ENCODE results near the gene MAP4K1.

MAP4K1 gene

DNA sequence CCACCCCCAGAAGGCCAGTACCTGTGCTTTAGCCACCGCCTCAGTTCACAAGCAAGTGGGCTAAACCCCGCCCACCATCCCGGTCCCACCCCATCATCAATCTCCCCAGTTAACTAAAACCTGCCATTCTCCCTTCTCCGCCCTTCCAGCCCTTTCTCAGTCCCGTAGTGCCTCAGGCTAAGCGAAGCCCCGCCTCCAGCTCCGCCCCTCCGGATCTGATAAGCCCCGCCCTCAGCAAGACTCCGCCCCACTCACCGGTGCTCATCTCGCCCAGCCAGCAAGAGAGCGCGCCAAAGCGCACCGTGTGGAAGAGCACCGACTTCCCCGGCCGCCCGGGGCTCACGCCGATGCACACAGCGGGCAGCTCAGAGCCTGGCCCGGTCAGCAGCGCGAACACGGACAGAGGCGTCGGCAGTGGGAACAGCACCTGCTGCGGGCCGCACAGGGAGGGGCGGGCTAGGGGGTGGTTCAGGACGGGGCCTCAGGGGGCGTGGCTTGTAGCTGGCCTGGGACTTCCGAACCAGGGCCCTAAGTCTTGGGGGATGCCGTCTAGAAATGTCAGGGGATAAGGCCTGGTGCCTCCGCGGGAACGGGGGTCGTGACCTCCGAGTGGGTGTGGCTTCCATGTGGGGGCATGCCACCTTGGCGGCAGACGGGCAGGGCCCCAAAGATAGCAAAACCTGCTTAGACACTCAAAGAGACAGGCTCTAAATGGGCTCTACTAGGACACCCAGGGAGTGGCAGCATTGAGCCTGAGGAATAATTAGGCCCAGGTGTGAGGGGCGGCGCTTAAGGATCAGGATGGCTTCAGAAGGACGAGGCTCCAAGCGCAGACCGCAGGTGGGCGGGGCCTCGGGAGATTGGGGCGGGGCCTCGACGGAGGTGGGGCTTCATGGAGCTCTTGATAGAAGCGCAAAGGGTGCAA lies 21.4 kb downstream of the MAP4K1 start:
- Histone ChIP-seq H3K79me2 (ENCODE audit: low read length) (no peaks in the 10 kb centered on the region), H3K27ac (ENCODE audit: low read length) (no peak overlapping the region), H3K27me3 (ENCODE audit: low read depth, low read length) (no peaks in the 10 kb centered on the region), H3K4me3 (ENCODE audit: low read length) (no peak overlapping the region), H2AFZ (ENCODE audit: low read depth, low read length) (no peak overlapping the region), H3K4me1 (ENCODE audit: low read length) (no peaks in the 10 kb centered on the region), H4K20me1 (ENCODE audit: insufficient read depth, low read length) (no peaks in the 10 kb centered on the region), H3K9me3 (ENCODE audit: insufficient read depth, low read length) (no peaks in the 10 kb centered on the region), H3K4me2 (ENCODE audit: low read length) (no peak overlapping the region), H3K36me3 (replicated peaks; ENCODE audit: low read depth, low read length) (peaks cover 45% of the 10 kb centered on the region), H3K9ac (ENCODE audit: low read length) (no peak overlapping the region)
- TF ChIP-seq, protein P1, sequence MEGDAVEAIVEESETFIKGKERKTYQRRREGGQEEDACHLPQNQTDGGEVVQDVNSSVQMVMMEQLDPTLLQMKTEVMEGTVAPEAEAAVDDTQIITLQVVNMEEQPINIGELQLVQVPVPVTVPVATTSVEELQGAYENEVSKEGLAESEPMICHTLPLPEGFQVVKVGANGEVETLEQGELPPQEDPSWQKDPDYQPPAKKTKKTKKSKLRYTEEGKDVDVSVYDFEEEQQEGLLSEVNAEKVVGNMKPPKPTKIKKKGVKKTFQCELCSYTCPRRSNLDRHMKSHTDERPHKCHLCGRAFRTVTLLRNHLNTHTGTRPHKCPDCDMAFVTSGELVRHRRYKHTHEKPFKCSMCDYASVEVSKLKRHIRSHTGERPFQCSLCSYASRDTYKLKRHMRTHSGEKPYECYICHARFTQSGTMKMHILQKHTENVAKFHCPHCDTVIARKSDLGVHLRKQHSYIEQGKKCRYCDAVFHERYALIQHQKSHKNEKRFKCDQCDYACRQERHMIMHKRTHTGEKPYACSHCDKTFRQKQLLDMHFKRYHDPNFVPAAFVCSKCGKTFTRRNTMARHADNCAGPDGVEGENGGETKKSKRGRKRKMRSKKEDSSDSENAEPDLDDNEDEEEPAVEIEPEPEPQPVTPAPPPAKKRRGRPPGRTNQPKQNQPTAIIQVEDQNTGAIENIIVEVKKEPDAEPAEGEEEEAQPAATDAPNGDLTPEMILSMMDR (IDR thresholded peaks at IDR 0.05; ENCODE audit: low read depth, low read length): no peak
- no peak for TF ChIP-seq EZH2phosphoT487 (IDR thresholded peaks at IDR 0.05; ENCODE audit: low read depth)

DNA sequence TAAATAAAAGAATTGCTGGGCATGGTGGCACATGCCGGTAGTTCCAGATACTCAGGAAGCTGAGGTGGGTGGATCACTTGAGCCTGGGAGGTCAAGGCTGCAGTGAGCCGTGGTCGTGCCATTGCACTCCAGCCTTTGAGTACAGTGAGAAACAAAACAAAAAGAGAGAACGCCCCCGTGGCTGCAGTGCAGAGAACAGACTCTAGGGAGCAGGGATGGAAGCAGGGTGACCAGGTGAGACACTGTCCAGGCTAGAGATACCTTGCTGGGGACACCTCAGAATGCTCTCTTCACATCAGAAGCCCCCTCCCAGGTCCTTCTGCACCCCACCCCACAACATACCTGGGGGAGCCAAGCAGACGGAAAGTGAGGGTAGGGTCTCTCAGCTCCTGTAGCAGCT lies 24.8 kb downstream of the MAP4K1 start:
- Histone ChIP-seq H3K79me2 (ENCODE audit: low read length) (no peaks in the 10 kb centered on the region), H3K9ac (ENCODE audit: low read length) (no peak overlapping the region), H3K27me3 (ENCODE audit: low read depth, low read length) (no peaks in the 10 kb centered on the region), H3K4me3 (ENCODE audit: low read length) (no peak overlapping the region), H3K4me2 (ENCODE audit: low read length) (no peak overlapping the region), H3K4me1 (ENCODE audit: low read length) (no peaks in the 10 kb centered on the region), H3K36me3 (replicated peaks; ENCODE audit: low read depth, low read length) (peaks cover 48% of the 10 kb centered on the region), H3K9me3 (ENCODE audit: insufficient read depth, low read length) (no peaks in the 10 kb centered on the region), H2AFZ (ENCODE audit: low read depth, low read length) (no peak overlapping the region), H3K27ac (ENCODE audit: low read length) (no peak overlapping the region), H4K20me1 (ENCODE audit: insufficient read depth, low read length) (no peaks in the 10 kb centered on the region)
- TF ChIP-seq EZH2phosphoT487 (IDR thresholded peaks at IDR 0.05; ENCODE audit: low read depth): no peak
- TF ChIP-seq, protein P1 (IDR thresholded peaks at IDR 0.05; ENCODE audit: low read depth, low read length): no peak

DNA sequence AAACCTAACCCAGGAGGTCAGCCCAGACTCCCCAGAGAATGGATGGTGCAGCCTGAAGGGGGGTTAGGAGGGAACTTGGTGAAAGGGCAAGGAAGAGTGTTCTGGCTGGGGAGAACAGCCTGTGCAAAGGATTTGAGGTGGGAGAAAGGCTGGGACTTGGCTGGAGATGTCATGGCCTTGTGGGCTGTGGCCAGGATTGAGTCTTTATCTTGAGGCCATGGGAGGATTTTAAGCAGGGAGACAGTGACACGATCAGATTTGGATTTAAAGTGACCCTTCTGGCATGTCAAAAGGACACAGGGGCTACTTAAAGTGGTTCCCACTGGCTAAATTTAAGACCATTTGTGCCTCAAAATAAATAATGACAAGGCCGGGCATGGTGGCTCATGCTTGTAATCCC lies 29.7 kb downstream of the MAP4K1 start:
- H3K4me2 ChIP-seq (ENCODE audit: low read length): no peak overlapping the region
- no peak overlapping the region for H3K9ac ChIP-seq (ENCODE audit: low read length)
- H4K20me1 ChIP-seq (ENCODE audit: insufficient read depth, low read length): peaks cover 5% of the 10 kb centered on the region; the same call in 1 of the 2 replicates
- H3K9me3 ChIP-seq (ENCODE audit: insufficient read depth, low read length): no peaks in the 10 kb centered on the region
- H3K27ac ChIP-seq (ENCODE audit: low read length): no peak overlapping the region
- peaks cover 18% of the 10 kb centered on the region for H3K4me1 ChIP-seq (ENCODE audit: low read length)
- H3K79me2 ChIP-seq (ENCODE audit: low read length): no peaks in the 10 kb centered on the region
- H3K27me3 ChIP-seq (ENCODE audit: low read depth, low read length): no peaks in the 10 kb centered on the region
- H2AFZ ChIP-seq (ENCODE audit: low read depth, low read length): no peak overlapping the region
- H3K4me3 ChIP-seq (ENCODE audit: low read length): no peak overlapping the region
- TF ChIP-seq, protein P1 (IDR thresholded peaks at IDR 0.05; ENCODE audit: low read depth, low read length): no peak
- TF ChIP-seq EZH2phosphoT487 (IDR thresholded peaks at IDR 0.05; ENCODE audit: low read depth): no peak
- H3K36me3 ChIP-seq (replicated peaks; ENCODE audit: low read depth, low read length): peaks cover 26% of the 10 kb centered on the region

DNA sequence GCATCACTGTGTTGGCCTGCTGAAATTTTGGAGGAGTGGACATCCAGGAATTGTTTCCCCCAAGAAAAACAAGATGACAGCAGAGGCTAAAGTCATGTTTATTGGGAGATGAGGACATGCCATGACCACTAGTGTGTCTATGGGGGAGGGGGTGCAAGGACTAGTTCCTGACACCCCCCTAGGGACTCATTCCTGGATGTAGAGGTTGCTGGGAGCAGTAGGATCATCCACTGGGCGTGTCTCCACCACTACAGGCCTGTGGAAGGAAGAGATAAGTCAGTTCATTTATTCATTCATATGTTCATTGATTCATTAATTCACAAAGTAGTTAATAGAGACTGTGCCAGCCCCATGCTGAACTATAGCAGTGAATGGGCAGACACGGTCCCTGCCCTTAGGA lies 30.2 kb downstream of the MAP4K1 start:
- Histone ChIP-seq H3K27ac (ENCODE audit: low read length) (no peak overlapping the region), H3K4me1 (ENCODE audit: low read length) (peaks cover 23% of the 10 kb centered on the region), H3K36me3 (replicated peaks; ENCODE audit: low read depth, low read length) (peaks cover 24% of the 10 kb centered on the region), H2AFZ (ENCODE audit: low read depth, low read length) (no peak overlapping the region), H3K79me2 (ENCODE audit: low read length) (no peaks in the 10 kb centered on the region), H3K4me2 (ENCODE audit: low read length) (no peak overlapping the region), H3K9ac (ENCODE audit: low read length) (no peak overlapping the region), H3K9me3 (ENCODE audit: insufficient read depth, low read length) (no peaks in the 10 kb centered on the region), H3K27me3 (ENCODE audit: low read depth, low read length) (peaks cover 3% of the 10 kb centered on the region; the same call in 1 of the 2 replicates), H4K20me1 (ENCODE audit: insufficient read depth, low read length) (peaks cover 5% of the 10 kb centered on the region; the same call in 1 of the 2 replicates), H3K4me3 (ENCODE audit: low read length) (no peak overlapping the region)
- no peak for TF ChIP-seq EZH2phosphoT487 (IDR thresholded peaks at IDR 0.05; ENCODE audit: low read depth)

All from OCI-LY3 (cell line).